K562 (cell line): ENCODE data around the gene STK24. TPM values are rescaled to one million over a fixed set of nuclear protein-coding genes. Genes with fewer than 3 reads are reported as not detected.

Experiments
- MTA1 ChIP-seq: fragments of 450-650 bp; IDR thresholded peaks from 2 replicates; pipeline ENCODE4 v1.6.1; 2017; ENCODE audit warnings: borderline replicate concordance
- PHB ChIP-seq: fragments of 250-450 bp; sonication (Bioruptor Pico); IDR thresholded peaks from 2 replicates; pipeline ENCODE4 v1.5.0; 2021
- RB1 ChIP-seq: fragments of 450-650 bp; IDR thresholded peaks from 2 replicates; pipeline ENCODE4 v1.6.1; 2017; ENCODE audit warnings: low read depth, mild to moderate bottlenecking
- ZBTB40 ChIP-seq, 2 experiments: fragments of 450-650 bp in 1 of 2; sonication (generic) in 1 of 2; formaldehyde crosslinking in 1 of 2; IDR thresholded peaks; 2 replicates each; pipeline versions ENCODE4 v1.7.1 to v1.9.0; 2016 to 2022; ENCODE audit warnings: inconsistent platforms in 1 of 2, mild to moderate bottlenecking in 1 of 2, missing genetic modification reagents in 1 of 2
- ZNF12 ChIP-seq: sonication (generic); formaldehyde crosslinking; IDR thresholded peaks from 2 replicates; pipeline ENCODE4 v1.4.0; 2020; ENCODE audit warnings: mild to moderate bottlenecking, missing genetic modification reagents
- polyA plus RNA-seq, 8 experiments: library from polyadenylated mRNA; depleted of rRNA in 4 of 8; stranded (reverse) in 5 of 8; unstranded in 3 of 8; fragments of >200 nt; fragmentation: Nextera tagmentation in 2 of 8; fragmentation: Illumina TruSeq in 1 of 8; extraction: Ambion mirVana in 2 of 8; extraction: Trizol in 1 of 8; gene quantifications; 2 replicates each; pipeline versions ENCODE4 v1.2.1 to v1.2.3, GENCODE V29; 2011 to 2014; ENCODE audit warnings: inconsistent platforms in 1 of 8, missing spikeins in 1 of 8
- total RNA-seq, 7 experiments: library from RNA; depleted of rRNA in 6 of 7; stranded (reverse); fragments of >200 nt in 6 of 7; fragmentation: Illumina TruSeq in 2 of 7; extraction: Trizol in 2 of 7; gene quantifications; 2 replicates each; pipeline versions ENCODE4 v1.2.1 to v1.2.3, GENCODE V29; 2011 to 2021; ENCODE audit warnings: low replicate concordance in 1 of 7

The STK24 gene
- total and polyA plus RNA-seq, 9 of the 15 experiments (the other 6 are each of a cell fraction or from before 2014, with no cell fraction given), result 3.8 to 78.4 (median 28.2) TPM

GRCh38 chr13:98443800-98444325 is 133.0 kb downstream of the STK24 start (continued):
- TF ChIP-seq PHB (no peak), ZBTB40 (IDR thresholded peaks at IDR 0.05) (no peak), ZBTB40 (CRISPR knock-in tag; IDR thresholded peaks at IDR 0.05) (no peak), MTA1 (no peak), RB1 (no peak), ZNF12 (CRISPR knock-in tag) (no peak)
- TF ChIP-seq, all 486 proteins: peak for 0
